ENCODE data around the gene ACBD6.

- TF ChIP-seq POLR2A (IDR thresholded peaks at IDR 0.05; ENCODE audit: low read depth, low read length): no peak
- no peak for TF ChIP-seq POLR2AphosphoS5 (IDR thresholded peaks at IDR 0.05; ENCODE audit: low read depth, low read length)
- no peak for TF ChIP-seq TAF1 (IDR thresholded peaks at IDR 0.05; ENCODE audit: borderline replicate concordance, low read depth, low read length)
Observed at GRCh38 chr1:180277476-180278193, 224.7 kb downstream of the ACBD6 start.

All from GM12892 (cell line).